Stimulated activated CD4-positive, alpha-beta T cell treated with anti-CD3 and anti-CD28 coated beads, TNF-alpha, amount 100 ng/mL, for 1 hour (primary cell): Measurements from ENCODE around the gene CCL17.
"Not testable (repeated sequence)": the region's sequence is repeated elsewhere in the genome, so short reads cannot be mapped to it uniquely, and the experiment has no call there.

Experiments
- DNase-seq, 3 donors: peaks; one replicate each; pipeline ENCODE4 v3.0.0-alpha.2; 2020; ENCODE audit warnings: low read depth in 3 of 3, low spot score in 1 of 3

The CCL17 gene

DNA sequence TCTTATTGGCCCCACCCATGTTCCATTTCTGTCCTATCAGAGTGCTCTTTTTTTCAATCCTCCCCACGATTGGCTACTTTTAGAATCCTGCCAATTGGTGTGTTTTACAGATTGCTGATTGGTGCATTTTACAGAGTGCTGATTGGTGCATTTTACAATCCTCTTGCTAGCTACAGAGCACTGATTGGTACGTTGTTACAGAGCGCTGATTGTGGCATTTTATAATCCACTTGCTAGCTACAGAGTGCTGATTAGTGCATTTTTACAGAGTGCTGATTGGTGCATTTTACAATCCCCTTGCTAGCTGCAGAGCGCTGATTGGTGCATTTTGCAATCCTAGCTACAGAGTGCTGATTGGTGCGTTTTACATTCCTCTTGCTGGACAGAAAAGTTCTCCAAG, 9.5 kb upstream of the CCL17 start:
- DNase-seq, result no peak

DNA sequence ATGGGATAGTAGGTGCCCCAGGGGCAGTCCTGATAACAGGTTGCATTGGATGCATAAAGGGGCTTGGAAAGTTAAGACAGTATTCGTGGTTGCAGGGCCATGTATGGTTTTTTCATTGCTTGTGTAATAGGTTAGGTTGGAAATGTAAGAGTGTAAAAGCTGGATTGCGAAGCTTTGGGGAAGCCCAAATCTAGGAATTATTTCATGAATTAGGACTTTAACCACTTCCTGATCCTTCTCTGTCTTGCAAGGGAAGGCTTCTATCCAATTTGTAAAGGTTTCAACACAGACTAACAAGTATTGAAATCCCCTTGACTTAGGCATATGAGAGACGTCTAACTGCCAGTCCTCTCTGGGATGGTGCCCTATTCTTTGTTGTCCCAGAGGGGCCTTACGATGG, 7.8 kb upstream of the CCL17 start:
- DNase-seq, result no peak

DNA sequence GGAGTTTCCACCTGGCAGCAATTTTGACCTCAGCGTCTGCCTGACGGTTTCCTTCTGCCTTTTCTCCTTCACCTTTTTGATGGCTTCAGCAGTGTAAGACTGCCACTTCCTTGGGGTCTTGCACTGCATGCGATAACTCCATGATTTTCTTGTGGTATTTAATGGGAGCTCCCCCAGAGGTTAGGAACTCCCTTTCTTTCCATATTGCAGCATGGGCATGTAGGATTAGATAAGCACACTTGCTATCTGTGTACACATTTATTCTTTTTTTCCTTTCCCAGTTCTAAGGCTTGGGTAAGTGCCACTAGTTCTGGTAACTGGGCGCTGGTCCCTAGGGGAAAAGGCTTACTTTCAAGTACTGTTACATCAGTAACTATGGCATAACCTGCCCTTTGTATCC, 7.1 kb upstream of the CCL17 start:
- DNase-seq, result not testable (repeated sequence)

DNA sequence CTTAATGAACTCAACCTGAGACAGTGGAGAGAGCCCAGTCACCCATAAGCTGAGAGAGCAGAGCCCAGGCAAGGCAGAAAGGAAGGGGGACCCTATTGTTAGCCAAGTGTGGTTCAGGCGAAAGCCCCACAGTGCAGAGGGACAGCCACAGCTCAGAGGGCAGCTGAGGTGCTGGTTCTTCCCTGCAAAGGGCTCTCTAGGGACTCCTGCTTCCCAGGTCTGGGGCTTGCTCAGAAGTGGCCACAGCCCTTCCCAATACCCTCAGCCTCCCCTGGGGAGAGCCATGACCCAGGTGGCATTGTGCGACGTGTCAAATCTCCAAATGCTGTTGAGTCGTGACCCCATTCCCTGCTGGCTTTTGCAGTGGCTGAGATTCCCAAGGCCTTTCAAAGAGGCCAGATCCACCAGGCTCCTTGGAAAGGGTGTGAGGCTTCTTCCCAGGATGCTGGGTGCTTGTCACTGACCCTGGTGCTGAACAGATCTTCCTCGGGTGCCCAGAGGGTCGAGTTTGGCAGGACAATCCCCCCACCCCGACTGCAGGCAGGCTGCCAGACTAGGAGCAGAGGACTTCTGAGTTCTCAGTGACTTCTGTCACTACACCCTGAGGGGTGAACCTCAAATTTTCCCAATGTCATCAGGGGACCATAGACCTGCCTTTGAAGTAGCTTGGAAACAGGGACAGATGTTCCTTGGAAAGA, 2.5 kb upstream of the CCL17 start:
- DNase-seq, result no peak

DNA sequence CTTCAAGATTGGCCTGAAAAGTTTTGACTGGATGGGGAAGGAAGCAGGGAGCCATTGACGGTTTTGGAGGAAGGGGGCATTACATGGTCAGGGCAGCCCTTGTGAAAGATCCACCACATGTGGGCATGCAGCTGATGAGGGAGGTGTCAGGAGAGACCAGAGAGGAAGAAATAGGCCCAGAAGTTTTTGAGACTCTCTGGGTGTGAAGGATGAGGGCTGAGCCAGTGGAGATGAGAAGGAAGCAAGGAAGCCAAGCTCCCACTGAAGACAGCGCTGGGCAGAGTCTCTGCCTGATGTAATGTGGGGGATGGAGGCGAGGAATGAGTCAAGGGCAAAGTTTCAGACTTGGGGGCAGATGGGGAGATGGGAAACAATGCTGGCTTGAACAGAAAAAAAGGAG, 530 bp downstream of the CCL17 start:
- DNase-seq, result no peak

DNA sequence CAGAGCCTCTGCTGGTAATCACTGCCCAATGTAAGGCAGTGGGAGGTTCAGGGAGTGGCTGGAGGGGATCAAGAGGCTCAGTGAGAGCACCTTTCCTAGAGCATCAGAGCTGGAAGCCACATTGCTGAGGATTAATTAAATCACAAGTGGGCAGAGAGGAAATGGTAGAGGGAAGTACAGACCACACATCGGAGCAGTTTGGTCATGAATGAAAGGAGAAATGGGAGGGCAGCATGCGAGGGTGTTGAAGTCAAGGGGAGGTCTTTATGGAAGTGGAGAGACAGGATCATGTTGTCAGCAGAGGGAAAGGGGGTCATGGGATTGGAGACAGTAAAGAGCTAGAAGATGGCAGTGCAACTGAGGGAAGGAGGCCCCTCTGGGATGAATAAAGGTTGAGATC, 2.3 kb downstream of the CCL17 start:
- DNase-seq, result no peak

DNA sequence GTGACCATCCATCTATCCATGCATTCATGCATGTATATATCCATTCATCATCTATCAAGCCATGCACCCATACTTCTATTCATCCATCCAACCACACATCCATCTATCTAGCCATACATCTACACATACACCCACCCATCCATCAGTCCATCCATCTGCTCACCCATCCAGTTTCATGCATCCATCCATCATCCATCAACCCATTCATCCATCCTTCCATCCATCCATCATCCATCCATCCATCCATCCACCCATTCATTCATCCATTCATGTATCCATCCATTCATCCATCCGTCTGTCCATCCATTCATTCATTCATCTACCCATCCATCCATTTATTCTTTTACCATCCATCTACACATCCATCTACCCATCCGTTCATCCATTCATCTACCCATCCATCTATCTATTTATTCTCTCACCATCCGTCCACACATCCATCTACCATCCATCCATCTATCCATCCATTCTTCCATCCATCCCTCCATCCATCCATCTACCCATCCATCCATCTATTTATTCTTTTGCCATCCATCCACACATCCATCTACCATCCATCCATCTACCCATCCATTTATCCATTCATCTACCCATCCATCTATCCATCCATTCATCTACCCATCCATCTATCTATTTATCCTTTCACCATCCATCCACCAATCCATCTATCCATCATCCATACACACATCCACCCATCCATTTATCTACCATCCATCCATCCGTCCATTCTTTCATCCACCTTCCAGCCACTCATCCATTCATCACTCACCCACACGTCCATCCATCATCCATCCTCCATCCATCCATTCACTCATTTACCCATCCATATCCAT, 3.2 kb downstream of the CCL17 start:
- no peak for DNase-seq

DNA sequence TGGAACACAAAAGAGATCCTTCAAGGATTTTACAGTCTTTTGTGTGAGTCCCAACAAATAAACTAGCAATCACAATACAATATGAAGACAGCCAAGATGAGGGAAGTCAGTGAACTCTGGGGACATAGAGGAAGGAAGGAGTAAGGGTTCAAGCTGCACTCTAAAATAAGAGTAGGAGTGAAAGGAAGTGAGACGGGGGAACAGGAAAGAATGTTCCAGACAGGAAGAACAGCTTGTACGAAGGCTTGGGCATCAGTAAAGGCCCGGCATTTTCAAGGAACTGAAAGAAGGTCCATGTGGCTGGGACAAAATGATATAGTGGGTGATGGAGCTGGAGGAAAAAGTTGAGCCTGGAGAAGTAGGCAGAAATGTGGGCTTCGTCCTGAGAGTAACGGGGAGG, 4.5 kb downstream of the CCL17 start:
- no peak for DNase-seq

DNA sequence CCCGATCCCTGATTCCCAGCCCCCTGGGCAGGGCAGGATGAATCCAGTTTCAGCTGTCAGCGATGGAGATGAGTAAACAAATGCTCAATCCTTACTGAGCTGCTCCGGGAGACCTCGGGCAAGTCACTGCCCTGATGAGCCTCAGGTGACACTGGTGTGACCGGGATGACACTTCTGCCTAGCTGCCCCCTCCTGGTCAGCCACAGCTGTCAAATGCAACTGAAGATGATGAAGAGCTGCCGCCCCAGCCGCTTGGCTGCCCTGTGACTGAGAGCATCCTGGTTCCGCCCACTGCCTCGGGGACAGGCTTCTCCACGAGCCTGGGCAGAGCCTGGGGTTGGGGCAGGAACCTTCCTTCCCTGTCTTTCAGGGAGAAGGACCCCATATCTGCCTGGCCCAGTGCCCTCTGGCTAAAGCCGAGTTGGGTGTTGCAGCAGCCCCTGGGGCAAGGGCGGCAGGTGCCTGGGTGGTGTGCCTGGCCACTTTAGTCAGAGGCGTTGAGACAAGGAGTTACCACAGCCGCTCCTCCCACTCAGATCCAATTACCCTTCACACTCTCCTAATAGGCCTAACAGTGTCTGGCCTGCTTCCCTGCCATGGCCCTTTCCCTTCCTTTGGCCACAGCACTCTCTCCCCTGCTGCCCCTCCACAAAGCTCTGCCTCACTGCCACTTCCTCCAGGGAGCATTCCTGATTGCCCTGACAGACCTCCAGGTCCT, 5.5 kb downstream of the CCL17 start:
- no peak for DNase-seq

DNA sequence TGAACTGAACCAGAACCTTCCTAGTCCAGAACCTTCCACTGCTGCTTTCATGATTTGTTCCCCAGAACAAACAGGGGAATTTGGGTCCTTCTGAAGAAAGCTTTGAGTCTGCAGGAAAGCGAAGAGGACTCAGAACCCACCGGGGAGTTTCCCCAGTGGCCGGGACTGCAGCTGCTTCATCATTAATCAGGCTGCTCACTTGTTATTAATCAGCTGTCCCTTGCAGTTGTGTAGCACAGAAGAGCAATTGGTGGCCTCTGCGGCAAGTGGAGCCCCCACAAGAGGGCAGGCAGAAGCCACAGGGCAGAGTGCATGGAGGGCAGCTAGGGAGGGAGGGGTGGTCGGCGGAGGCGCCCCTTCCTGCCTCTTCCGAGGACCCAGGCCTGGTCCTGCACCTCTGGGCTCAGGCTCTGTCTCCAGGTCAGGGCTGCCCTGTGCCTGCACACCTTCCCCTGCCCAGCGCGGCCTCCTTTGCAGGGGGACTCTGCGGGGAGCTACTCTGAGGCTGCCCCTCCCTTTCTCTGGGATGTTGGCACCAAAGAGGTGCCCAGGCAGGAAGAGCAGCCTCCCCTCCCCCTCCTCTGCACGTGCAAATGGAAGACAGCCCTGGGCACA, 6.9 kb downstream of the CCL17 start:
- no peak for DNase-seq

DNA sequence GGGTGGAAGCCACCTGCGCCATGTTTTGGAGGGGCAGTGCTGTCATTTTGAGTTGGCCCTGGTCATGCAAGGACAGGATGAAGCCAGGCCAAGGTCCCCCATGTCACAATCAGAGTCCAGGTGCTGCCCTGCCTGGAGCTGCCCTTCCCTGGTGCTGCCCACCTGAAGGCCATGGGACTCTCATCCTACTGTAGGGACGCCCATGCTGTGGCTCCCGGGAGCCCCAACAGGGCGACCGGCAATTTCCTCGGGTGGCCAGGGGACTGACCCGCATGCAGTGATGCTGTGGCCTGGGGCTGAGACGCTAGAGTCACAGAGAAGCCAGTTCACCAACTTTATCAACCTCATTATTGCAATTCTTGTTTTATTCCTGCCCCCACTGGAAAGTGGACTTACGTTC, 8.0 kb downstream of the CCL17 start:
- DNase-seq, result no peak

DNA sequence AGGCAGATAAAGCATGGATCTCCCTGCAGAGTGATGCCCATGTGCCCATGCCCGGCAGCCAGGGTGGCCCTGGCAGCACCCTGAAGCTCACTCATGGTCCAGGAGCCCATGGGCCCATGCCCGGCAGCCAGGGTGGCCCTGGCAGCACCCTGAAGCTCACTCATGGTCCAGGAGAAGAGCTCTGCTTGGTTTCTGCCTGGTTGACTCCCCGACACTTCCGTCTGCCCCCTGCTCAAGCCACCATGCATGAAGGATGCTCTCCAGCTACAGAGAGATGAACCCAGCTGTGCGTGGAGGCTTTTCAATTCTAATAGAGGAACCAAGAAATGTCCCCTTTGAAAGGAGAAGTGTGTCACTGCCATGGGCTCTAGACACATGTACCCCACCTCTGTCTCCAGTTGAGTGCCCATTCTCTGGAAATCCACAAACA, 8.7 kb downstream of the CCL17 start:
- DNase-seq, result no peak

DNA sequence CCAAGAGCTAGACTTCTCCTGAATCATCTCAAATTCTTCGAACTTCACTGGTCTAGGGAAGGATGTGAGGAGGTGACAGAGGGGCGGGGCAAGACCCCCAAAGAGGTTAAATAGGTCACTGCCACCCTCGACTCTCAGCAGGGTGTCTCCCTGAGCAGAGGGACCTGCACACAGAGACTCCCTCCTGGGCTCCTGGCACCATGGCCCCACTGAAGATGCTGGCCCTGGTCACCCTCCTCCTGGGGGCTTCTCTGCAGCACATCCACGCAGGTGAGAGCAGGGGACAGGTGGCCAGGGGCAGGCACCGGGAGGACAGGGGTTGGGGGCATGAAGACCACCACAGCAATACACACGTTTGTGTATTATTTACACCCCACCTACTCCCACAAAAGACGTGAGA, 9.2 kb downstream of the CCL17 start:
- no peak for DNase-seq

DNA sequence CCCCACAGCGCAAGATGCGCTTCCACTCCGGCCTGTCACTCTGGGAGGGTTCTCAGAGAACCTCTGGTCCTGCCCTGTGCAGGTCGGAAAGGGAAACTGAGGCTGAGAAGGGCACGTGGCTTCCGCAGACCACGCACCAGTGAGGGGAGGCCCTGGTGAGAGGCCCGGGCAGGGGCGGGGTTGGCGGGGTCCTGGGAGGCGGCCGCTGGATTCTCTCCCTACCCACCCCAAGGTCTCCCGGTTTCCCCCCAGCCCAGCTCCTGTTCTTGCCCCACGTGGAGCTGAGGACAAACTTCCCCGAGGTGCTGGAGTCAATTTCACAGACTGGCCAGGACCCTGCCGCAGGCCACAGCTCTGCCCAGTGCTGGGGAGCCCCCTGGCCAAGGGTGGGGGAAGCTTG, 11.5 kb downstream of the CCL17 start:
- no peak for DNase-seq

DNA sequence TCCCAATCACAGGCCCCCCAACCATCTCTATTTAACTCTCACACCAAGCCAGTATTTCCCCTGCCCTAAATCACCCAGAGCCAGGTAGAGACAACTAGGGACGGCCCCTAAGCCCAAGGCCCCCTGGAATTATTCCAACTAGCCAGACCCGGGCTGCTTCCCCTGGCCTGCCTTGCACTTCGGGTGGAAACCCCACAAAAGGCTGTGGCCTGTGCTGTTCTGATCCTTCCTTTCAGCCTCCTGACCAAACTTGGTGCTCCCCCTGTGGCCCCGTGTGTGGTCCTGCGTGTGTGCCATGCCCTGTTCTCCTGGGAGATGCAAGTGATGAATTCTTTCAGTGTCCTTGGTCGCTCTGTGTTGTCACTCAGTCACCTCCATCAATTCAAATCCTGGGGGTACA, 14.9 kb downstream of the CCL17 start:
- no peak for DNase-seq

DNA sequence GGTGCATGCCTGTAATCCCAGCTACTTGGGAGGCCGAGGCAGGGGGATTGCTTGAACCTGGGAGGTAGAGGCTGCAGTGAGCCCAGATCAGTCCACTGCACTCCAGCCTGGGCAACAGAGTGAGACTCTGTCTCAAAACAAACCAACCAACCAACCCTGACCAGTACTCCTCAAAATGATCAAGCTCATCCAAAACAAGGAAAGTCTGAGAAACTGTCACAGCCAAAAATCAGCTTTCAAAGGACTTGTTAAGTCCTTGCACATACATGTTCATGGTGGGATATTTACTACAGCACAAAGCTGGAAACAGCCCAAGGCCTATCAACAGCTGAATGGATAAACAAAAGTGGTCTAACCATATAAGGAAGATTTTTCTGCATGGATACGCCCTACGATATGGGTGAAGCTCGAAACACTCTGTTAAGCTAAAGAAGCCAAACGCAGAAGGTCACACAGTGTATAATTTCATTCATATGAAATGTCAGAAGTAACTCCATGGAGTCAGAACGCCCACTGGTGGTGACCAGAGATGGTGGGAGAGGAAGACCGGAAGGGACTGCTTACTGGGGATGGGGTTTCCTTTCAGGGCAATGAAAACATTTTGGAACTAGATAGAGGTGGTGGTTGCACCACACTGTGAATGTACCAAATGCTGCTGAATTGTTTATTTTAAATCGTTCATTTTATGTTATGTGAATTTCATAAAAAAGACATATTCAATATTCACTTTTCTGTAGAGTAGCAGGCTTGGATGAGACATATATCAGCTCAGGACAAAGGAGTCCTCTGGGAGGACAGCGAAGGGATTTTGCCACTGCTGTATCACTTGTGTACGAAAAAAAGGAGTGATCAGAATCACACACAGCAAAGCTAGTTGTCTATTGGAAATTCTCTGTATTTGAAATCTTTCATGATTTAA, 17.7 kb downstream of the CCL17 start:
- DNase-seq, result no peak

DNA sequence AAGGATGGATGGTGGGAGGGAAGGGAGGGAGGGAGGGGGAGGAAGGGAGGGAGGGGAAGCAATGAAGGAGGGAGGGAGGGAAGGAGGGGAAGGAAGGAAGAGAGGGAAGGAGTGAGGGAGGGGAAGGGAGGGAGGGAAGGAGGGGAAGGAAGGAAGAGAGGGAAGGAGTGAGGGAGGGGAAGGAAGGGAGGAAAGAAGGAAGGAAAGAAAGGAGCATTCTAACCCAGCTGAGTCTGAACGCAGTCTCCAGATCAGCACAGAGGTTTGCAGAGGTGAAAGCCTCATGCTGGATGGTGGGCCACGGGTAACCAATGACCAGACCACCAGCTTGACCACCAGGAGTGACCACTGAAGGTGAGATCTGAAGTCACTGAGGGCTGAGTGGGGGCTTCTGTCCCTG, 18.6 kb downstream of the CCL17 start:
- no peak for DNase-seq

DNA sequence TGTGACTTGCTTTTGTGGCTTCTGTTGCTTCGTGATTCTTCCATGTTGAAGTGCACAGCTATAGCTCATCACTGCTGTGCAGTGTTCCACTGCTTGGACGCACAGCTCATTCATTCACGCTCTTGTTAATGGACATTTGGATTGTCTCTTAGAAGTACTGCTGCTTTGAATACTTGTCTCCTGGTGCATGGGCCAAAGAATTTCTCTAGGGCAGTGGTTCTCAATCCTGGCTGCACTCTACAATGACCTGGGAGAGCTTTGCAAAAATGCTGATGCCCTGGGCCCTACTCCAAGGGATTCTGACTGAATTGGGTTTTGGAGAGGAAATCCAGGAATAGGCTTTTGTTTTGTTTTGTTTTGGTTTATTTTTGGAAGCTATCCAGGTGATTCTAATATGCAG, 20.0 kb downstream of the CCL17 start:
- DNase-seq, result no peak

DNA sequence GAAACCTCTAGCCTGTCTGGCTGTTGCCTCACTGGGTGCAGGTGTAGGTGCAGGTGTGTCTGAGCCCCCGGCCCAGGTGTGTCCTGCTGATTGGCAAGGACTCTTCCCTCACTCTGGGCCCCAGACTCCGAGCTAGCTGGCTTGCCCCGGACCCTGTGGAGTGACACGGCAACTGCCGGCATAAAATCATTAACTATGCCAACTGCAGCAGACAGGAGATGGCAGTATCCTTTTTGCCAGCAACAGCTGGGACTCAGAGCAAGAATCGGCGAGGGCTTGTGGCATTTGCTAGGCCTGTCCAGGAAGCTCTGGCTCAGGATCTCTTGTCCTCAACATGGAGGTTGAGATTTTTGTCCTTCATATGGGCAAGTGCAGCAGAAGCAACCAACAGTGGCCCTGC, 21.8 kb downstream of the CCL17 start:
- no peak for DNase-seq

DNA sequence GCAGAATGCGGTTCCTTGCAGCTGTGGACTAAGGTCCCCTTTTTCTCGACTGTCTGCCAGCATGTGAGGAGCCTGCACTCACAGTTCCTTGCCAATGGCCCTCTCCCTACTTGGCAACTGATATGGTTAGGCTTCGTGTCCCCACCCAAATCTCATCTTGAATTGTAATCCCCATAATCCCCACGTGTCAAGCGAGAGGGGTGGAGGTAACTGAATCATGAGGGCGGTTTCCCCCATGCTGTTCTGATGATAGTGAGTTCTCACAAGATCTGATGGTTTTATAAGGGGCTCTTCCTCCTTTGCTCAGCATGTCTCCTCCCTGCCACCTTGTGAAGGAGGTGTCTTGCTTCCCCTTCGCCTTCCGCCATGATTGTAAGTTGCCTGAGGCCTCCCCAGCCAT, 22.7 kb downstream of the CCL17 start:
- no peak for DNase-seq

DNA sequence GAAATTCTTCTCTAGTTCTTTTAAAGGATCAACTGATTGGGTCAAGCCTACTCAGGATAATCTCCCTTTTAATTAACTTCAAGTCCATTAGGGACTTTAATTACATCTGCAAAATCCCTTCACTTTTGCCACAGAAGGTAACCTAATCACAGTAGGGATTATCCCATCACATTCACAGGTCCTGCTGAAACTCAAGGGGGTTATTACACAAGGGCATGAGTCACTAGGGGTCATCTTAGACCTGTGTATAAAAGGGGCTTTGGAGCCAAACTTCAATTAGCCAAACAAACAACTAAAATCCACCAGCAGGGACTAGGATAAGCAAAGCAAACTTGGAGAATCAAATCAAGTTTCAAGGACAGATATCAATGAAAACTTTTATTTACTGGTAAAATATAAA, 23.3 kb downstream of the CCL17 start:
- DNase-seq, result no peak
